SKM-1 (cell line): ENCODE measurements around the gene SLIT1.
A peak's percentile ranks its signal among the peaks of the same experiment; 100 is the strongest.
"Not testable (repeated sequence)": the region's sequence is repeated elsewhere in the genome, so short reads cannot be mapped to it uniquely, and the experiment has no call there.

Source experiments
- DNase-seq: peaks from one replicate; lab custom pipeline; 2025; ENCODE audit not compliant: unreplicated experiment; lab: John Stamatoyannopoulos, UW

The SLIT1 gene

GRCh38 chr10:97048649-97049427 is 136.9 kb downstream of the SLIT1 start:
- DNase-seq = no peak

GRCh38 chr10:97047788-97048187 is 138.0 kb downstream of the SLIT1 start:
- DNase-seq = no peak

DNA sequence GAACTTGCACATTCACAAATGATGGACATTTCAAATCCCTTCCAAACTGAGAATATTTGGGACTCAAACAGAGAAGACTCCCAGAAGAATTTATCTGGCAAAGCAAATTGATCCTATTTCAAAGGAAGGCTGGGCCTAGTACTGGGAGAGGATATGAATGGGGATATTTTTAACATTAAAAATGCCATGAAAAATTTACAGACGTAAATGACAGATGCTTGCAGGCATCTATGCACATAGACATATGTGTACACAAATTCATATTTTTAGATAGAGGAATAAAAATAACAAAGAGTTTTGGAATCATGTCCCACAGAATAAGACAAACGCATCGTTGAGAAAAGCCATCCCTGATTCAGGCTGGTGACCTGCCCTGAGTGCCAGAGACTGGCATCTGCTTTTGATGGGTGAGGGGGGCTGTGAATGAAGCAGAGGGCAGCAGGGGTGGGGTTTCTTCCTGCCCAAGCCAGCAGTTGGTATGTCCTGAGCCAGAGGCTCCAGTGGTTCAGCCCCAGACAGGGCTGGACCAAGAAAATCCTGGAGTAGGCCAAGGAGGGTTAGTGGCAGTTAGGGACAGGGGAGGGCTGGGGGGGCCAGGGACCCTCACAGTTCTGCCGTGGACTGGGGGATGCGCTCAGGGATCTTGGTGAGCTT is 138.5 kb downstream of the SLIT1 start:
- no peak for DNase-seq

- no peak for DNase-seq
Observed at GRCh38 chr10:97046456-97047082, 139.2 kb downstream of the SLIT1 start.

- DNase-seq = no peak
Observed at GRCh38 chr10:97043563-97043855, 142.2 kb downstream of the SLIT1 start.

DNA sequence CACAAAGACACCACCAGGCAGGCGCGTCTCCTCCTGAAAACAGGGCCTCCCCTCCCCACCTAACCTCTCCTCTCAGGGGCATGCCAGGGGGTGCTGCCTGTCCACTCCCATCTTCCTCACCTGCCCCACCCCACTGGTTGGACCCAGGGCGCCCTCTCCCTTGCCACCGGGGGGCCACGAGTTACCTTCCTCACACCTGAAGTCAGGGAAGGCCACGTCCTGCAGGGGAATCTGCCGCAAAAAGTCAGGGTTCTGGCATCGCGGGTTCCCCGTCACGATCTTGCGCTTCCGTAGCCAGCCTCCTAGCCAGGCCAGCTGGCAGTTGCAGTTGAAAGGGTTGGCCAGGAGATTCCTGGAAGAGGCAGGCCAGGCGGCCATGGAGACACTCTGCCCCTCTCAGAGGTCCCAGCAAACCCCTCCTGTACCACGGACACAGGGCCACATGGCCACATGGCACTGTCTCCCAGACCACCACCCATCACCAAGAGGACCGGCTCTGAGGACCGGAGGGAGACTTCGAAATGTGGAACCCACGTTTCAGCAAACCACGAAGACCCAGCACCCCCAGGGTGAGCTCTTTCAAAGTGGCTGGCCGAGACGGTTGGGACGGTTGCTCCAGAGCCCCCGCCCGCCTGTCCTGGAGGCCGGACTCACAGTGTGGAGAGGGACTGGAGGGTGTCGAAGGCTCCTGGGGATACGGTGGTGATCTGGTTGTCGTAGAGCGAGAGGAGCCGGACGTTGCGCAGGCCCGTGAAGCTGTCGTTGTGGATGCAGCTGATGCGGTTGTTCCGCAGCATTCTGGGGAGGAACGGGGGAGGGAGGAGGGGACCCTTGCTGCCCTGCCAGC is 142.8 kb downstream of the SLIT1 start:
- no peak for DNase-seq

- DNase-seq = no peak
Observed at GRCh38 chr10:97042081-97042480, 143.7 kb downstream of the SLIT1 start.

- no peak for DNase-seq
Observed at GRCh38 chr10:97040706-97041105, 145.1 kb downstream of the SLIT1 start.

DNA sequence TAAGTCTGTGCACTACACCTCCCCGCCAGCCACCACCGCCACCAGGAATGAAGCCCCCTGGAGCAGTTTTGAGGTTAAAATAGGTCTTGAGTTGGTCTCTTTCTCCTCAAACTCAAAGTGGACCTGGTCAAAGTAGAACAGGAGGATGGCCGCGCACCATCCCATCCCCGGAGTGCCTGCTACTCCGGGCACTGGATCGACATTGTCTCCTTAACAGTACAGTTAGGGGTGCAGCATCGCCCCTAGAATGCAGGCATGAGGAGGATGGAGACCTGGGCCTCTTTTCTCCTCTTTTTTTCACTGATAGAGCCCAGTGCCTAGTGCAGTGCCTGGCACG is 145.5 kb downstream of the SLIT1 start:
- no peak for DNase-seq

GRCh38 chr10:97039538-97040247 is 146.1 kb downstream of the SLIT1 start:
- no peak for DNase-seq

- DNase-seq = no peak
Observed at GRCh38 chr10:97038688-97039087, 147.1 kb downstream of the SLIT1 start.

GRCh38 chr10:97037365-97038361 is 148.1 kb downstream of the SLIT1 start:
- peak; percentile 55 for DNase-seq

DNA sequence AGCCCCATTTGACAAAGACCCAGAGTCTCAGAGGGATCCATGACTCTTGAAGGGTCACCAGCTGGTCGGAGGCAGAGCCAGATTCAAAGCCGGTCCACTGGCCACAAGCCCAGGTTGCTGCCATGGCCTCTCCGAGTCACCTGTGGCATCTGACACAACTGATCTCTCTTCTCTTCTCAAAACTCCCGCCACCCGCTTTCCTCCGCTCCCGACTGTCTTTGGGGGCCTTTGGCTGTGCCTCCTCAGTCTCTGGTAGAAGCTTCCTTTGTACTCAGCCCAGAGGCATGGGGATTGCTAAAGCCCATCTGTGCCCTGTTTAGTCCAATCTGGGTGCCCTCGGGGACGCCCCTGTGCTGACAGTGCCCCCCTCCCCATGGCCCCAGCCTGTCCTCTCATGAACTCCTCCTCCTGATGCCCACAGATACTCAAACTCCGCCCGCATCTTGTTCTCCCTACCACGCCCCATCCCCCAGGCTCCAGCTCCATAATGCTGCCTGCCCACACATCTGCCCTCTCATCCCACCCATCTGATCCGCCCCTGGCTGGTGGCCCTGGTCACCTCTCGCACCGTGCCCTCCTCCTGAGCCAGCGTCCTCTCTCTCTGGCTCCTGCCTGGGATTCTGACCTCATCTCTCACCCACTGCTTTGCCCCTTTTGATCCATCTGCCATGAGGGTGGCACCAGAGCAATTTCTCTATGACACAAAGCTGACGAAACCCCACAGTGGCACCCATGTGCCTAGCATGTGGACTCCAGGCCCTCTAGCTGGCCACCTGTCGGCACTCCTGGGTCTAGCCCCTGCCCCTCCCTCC is 150.6 kb downstream of the SLIT1 start:
- DNase-seq = no peak

GRCh38 chr10:97034301-97034700 is 151.5 kb downstream of the SLIT1 start:
- no peak for DNase-seq

GRCh38 chr10:97033841-97034240 is 151.9 kb downstream of the SLIT1 start:
- not testable (repeated sequence) for DNase-seq

- DNase-seq = no peak
Observed at GRCh38 chr10:97032624-97033023, 153.1 kb downstream of the SLIT1 start.

- DNase-seq = no peak
Observed at GRCh38 chr10:97031459-97031858, 154.3 kb downstream of the SLIT1 start.

GRCh38 chr10:97030894-97031293 is 154.9 kb downstream of the SLIT1 start:
- no peak for DNase-seq

- DNase-seq = no peak
Observed at GRCh38 chr10:97029271-97029670, 156.5 kb downstream of the SLIT1 start.
